Stomach (tissue), 9 donors: ENCODE measurements around the gene TJP1. TPM values are rescaled to one million over a fixed set of nuclear protein-coding genes. Genes with fewer than 3 reads are reported as not detected.
A peak's percentile ranks its signal among the peaks of the same experiment; 100 is the strongest.
"Not testable (repeated sequence)": the region's sequence is repeated elsewhere in the genome, so short reads cannot be mapped to it uniquely, and the experiment has no call there.

Source experiments
- DNase-seq, 2 donors: peaks; one replicate each; pipeline versions ENCODE4 v3.0.0 to v3.0.0-alpha.2; 2013 to 2019
- H3K27ac ChIP-seq, 5 donors: fragments of 200-600 bp in 4 of 5; sonication (generic) in 4 of 5; one replicate each; pipeline ENCODE4 v1.5.1; 2013 to 2019; ENCODE audit warnings: mild to moderate bottlenecking in 1 of 5, moderate library complexity in 1 of 5
- H3K27me3 ChIP-seq, 3 donors: fragments of 200-600 bp; sonication (generic); one replicate each; pipeline ENCODE4 v1.5.1; 2017 to 2019; ENCODE audit warnings: mixed run types in 1 of 3
- H3K36me3 ChIP-seq, 4 donors: fragments of 200-600 bp; sonication (generic); 1 replicate in 3 of 4; 2 replicates in 1 of 4; pipeline ENCODE4 v1.5.1; 2016 to 2019
- H3K4me1 ChIP-seq, 4 donors: fragments of 200-600 bp; sonication (generic); one replicate each; pipeline ENCODE4 v1.5.1; 2016 to 2019
- H3K4me3 ChIP-seq, 4 donors: fragments of 200-600 bp; sonication (generic) in 3 of 4; one replicate each; pipeline ENCODE4 v1.5.1; 2016 to 2019; ENCODE audit warnings: mild to moderate bottlenecking in 1 of 4
- H3K9me3 ChIP-seq, 4 donors: fragments of 200-600 bp; sonication (generic); one replicate each; pipeline ENCODE4 v1.5.1; 2016 to 2019
- CTCF ChIP-seq, 7 experiments: fragments of 450-650 bp in 4 of 7; fragments of 200-600 bp in 3 of 7; sonication (generic) in 3 of 7; IDR thresholded peaks; one replicate each; pipeline ENCODE4 v1.5.1; 2016 to 2019; ENCODE audit warnings: antibody characterized with exemption in 7 of 7, control low read depth in 2 of 7, mild to moderate bottlenecking in 1 of 7
- EP300 ChIP-seq: sonication (generic); formaldehyde crosslinking; IDR thresholded peaks from one replicate; pipeline ENCODE4 v1.6.1; 2017; ENCODE audit warnings: antibody characterized with exemption
- POLR2A ChIP-seq, 4 donors: fragments of 450-650 bp; IDR thresholded peaks; one replicate each; pipeline ENCODE4 v1.6.1; 2016; ENCODE audit warnings: antibody characterized with exemption in 4 of 4, control low read depth in 2 of 4, mild to moderate bottlenecking in 1 of 4, moderate library complexity in 1 of 4
- POLR2AphosphoS5 ChIP-seq, 3 donors: sonication (generic); formaldehyde crosslinking; IDR thresholded peaks; one replicate each; pipeline ENCODE4 v1.6.1; 2016; ENCODE audit warnings: antibody characterized with exemption in 3 of 3
- WGBS, 5 donors: extraction: QIAGEN DNeasy Blood & Tissue Kit in 3 of 5; methylation state at CpG; one replicate each; pipeline versions ENCODE4 v1.1.5 to v1.1.7; 2013 to 2018; 5-methylcytosine and 5-hydroxymethylcytosine counted together
- intact Hi-C: fragments of 100-400 bp; cut with DNase I; formaldehyde crosslinking; loops from one replicate; pipeline ENCODE4 v1.15.1; 2023; ENCODE audit warnings: low total_unique reads
- polyA plus RNA-seq, 3 donors: library from polyadenylated mRNA; stranded (reverse); fragments of 200-250 nt; gene quantifications; one replicate each; pipeline ENCODE4 v1.2.3, GENCODE V29; 2013
- total RNA-seq, 5 donors: library from RNA; depleted of rRNA; stranded (reverse); fragments of >200 nt; gene quantifications; one replicate each; pipeline versions ENCODE4 v1.1.0 to v1.2.3, GENCODE V29; 2014 to 2016
- donor health status: healthy with polysubstance abuse.
- donor health status: Bipolar disorder and iron deficiency.
- donor health status: healthy.

The TJP1 gene
- total and polyA plus RNA-seq, 8 donors: 12.3 to 167 (median 70.7) TPM

GRCh38 chr15:29675791-29676301, 146.4 kb downstream of the TJP1 start:
- Histone ChIP-seq H3K9me3 (no peaks in the 10 kb centered on the region), H3K27me3 (peaks cover 0 to 23% (median 0%) of the 10 kb centered on the region in 3 donors), H3K27ac (peak overlapping the region in 2 of 5 donors; percentile 74 to 80), H3K4me1 (peaks cover 6 to 47% (median 39%) of the 10 kb centered on the region in 4 donors), H3K36me3 (no peaks in the 10 kb centered on the region), H3K4me3 (peak overlapping the region; percentile 58 to 63 (median 62))
- TF ChIP-seq POLR2AphosphoS5 (IDR thresholded peaks at IDR 0.05) (no peak), CTCF (IDR thresholded peaks at IDR 0.05) (no peak), EP300 (no peak), POLR2A (IDR thresholded peaks at IDR 0.05) (no peak)
- no peak for DNase-seq
- 44 to 57% (median 49%) methylated on average over 22 to 29 of the region's 29 CpGs for WGBS, 5 donors
- intact Hi-C loops: no loop called here

- intact Hi-C loops: no loop called here
- Histone ChIP-seq H3K27me3 (peaks cover 0 to 23% (median 0%) of the 10 kb centered on the region in 3 donors), H3K9me3 (no peaks in the 10 kb centered on the region), H3K4me3 (peak overlapping the region; percentile 58 to 63 (median 62)), H3K36me3 (no peaks in the 10 kb centered on the region), H3K27ac (peak overlapping the region; percentile 66 to 80 (median 74)), H3K4me1 (peaks cover 6 to 56% (median 47%) of the 10 kb centered on the region in 4 donors)
- no peak for TF ChIP-seq POLR2A (IDR thresholded peaks at IDR 0.05)
- peak in 1 of 3 donors; percentile 39 for TF ChIP-seq POLR2AphosphoS5 (IDR thresholded peaks at IDR 0.05)
- no peak for TF ChIP-seq EP300
- TF ChIP-seq CTCF (IDR thresholded peaks at IDR 0.05): no peak
- 3 to 10% (median 4%) methylated on average over 39 to 72 of the region's 74 CpGs for WGBS, 5 donors
- DNase-seq: peak; percentile 85 to 95
Measured at GRCh38 chr15:29674661-29675533, 147.4 kb downstream of the TJP1 start.

GRCh38 chr15:29672923-29673809, 149.1 kb downstream of the TJP1 start:
- TF ChIP-seq EP300: no peak
- no peak for TF ChIP-seq POLR2A (IDR thresholded peaks at IDR 0.05)
- no peak for TF ChIP-seq CTCF (IDR thresholded peaks at IDR 0.05)
- no peak for TF ChIP-seq POLR2AphosphoS5 (IDR thresholded peaks at IDR 0.05)
- H3K4me1 ChIP-seq: peaks cover 6 to 57% (median 46%) of the 10 kb centered on the region in 4 donors

DNA sequence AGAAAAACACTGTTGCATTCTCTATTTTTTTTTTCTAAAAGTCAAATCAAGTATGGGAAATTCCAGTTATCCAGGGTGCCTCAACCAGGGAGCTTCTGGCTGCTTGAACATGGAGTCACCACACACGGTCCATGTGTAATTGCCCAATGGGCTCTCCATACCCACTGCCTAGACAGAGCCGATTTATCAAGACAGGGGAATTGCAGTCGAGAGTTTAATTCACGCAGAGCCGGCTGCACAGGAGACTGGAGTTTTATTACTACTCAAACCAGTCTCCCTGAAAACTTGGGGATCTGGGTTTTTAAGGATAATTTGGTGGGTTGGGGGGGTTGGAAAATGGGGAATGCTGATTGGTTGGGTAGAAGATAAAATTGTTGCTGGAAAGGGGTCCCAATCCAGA, 149.8 kb downstream of the TJP1 start:
- H3K27ac ChIP-seq: no peak overlapping the region
- no peaks in the 10 kb centered on the region for H3K9me3 ChIP-seq
- no peak for DNase-seq
- peaks cover 6 to 50% (median 39%) of the 10 kb centered on the region in 4 donors for H3K4me1 ChIP-seq
- intact Hi-C loops: no loop called here
- no peak for TF ChIP-seq POLR2AphosphoS5 (IDR thresholded peaks at IDR 0.05)
- WGBS, 5 donors: 93 to 98% (median 94%) methylated on average over 5 of the region's 5 CpGs
- H3K36me3 ChIP-seq: no peaks in the 10 kb centered on the region
- H3K27me3 ChIP-seq: peaks cover 0 to 23% (median 0%) of the 10 kb centered on the region in 3 donors
- no peak overlapping the region for H3K4me3 ChIP-seq

More at GRCh38 chr15:29672923-29673809, 149.1 kb downstream of the TJP1 start:
- 79 to 86% (median 84%) methylated on average over 11 of the region's 11 CpGs for WGBS, 5 donors
- Histone ChIP-seq H3K27me3 (peaks cover 0 to 23% (median 0%) of the 10 kb centered on the region in 3 donors), H3K4me3 (no peak overlapping the region), H3K9me3 (no peaks in the 10 kb centered on the region), H3K36me3 (no peaks in the 10 kb centered on the region), H3K27ac (no peak overlapping the region)
- intact Hi-C loops: no loop called here
- DNase-seq: no peak

DNA sequence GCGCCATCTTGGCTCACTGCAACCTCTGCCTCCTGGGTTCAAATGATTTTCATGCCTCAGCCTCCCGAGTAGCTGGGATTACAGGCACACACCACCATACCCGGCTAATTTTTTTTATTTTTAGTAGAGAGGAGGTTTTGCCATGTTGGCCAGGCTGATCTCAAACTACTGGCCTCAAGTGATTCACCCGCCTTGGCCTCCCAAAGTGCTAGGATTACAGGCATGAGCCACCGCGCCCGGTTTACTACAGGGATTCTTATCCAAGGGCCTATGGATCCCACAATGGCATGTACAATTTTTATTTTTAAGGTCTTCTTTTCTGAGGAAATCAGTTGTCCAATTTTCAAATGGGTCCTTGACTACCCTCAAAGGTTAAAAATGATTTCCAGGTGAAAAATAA, 150.2 kb downstream of the TJP1 start:
- intact Hi-C loops, DNase-seq, H3K9me3 ChIP-seq, H3K4me3 ChIP-seq, H3K36me3 ChIP-seq: not testable (repeated sequence)
- Histone ChIP-seq H3K27ac (peak overlapping the region; percentile 48 to 78 (median 75)), H3K4me1 (peaks cover 6 to 46% (median 38%) of the 10 kb centered on the region in 4 donors), H3K27me3 (peaks cover 0 to 23% (median 0%) of the 10 kb centered on the region in 3 donors)
- WGBS, 5 donors: 88 to 95% (median 93%) methylated on average over 7 of the region's 7 CpGs
